Measurements from ENCODE around the gene FBXW11. TPM values are rescaled to one million over a fixed set of nuclear protein-coding genes. Genes with fewer than 3 reads are reported as not detected.

FBXW11 gene
- total and polyA plus RNA-seq, 2 of the 8 experiments (the other 6 are each of a cell fraction or from before 2014, with no cell fraction given) = 45.0 to 75.6 TPM

DNA sequence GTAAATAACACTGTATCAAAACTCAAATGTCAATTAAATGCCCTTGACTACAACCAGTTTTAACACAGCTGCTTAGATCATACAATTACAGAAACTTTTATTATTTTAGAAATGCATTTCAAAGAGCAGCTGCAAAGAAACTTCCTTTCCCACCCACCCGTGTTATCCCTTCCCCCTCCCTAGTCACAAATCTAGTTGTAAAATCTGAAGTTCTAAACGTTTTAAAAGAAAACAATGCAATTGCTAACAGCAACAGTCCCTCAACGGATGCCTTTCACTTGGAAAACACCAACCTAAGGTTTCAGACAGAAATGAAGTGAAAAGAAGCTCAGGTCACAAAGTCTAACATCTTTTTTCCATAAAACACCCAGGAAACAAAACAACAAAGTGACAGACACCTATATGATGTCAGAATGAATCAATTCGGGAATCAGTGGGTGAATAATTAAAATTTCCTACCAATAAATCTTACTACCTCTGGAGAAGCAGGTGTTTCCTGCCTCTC lies 100.3 kb downstream of the FBXW11 start (continued):
- TF ChIP-seq, protein P1, sequence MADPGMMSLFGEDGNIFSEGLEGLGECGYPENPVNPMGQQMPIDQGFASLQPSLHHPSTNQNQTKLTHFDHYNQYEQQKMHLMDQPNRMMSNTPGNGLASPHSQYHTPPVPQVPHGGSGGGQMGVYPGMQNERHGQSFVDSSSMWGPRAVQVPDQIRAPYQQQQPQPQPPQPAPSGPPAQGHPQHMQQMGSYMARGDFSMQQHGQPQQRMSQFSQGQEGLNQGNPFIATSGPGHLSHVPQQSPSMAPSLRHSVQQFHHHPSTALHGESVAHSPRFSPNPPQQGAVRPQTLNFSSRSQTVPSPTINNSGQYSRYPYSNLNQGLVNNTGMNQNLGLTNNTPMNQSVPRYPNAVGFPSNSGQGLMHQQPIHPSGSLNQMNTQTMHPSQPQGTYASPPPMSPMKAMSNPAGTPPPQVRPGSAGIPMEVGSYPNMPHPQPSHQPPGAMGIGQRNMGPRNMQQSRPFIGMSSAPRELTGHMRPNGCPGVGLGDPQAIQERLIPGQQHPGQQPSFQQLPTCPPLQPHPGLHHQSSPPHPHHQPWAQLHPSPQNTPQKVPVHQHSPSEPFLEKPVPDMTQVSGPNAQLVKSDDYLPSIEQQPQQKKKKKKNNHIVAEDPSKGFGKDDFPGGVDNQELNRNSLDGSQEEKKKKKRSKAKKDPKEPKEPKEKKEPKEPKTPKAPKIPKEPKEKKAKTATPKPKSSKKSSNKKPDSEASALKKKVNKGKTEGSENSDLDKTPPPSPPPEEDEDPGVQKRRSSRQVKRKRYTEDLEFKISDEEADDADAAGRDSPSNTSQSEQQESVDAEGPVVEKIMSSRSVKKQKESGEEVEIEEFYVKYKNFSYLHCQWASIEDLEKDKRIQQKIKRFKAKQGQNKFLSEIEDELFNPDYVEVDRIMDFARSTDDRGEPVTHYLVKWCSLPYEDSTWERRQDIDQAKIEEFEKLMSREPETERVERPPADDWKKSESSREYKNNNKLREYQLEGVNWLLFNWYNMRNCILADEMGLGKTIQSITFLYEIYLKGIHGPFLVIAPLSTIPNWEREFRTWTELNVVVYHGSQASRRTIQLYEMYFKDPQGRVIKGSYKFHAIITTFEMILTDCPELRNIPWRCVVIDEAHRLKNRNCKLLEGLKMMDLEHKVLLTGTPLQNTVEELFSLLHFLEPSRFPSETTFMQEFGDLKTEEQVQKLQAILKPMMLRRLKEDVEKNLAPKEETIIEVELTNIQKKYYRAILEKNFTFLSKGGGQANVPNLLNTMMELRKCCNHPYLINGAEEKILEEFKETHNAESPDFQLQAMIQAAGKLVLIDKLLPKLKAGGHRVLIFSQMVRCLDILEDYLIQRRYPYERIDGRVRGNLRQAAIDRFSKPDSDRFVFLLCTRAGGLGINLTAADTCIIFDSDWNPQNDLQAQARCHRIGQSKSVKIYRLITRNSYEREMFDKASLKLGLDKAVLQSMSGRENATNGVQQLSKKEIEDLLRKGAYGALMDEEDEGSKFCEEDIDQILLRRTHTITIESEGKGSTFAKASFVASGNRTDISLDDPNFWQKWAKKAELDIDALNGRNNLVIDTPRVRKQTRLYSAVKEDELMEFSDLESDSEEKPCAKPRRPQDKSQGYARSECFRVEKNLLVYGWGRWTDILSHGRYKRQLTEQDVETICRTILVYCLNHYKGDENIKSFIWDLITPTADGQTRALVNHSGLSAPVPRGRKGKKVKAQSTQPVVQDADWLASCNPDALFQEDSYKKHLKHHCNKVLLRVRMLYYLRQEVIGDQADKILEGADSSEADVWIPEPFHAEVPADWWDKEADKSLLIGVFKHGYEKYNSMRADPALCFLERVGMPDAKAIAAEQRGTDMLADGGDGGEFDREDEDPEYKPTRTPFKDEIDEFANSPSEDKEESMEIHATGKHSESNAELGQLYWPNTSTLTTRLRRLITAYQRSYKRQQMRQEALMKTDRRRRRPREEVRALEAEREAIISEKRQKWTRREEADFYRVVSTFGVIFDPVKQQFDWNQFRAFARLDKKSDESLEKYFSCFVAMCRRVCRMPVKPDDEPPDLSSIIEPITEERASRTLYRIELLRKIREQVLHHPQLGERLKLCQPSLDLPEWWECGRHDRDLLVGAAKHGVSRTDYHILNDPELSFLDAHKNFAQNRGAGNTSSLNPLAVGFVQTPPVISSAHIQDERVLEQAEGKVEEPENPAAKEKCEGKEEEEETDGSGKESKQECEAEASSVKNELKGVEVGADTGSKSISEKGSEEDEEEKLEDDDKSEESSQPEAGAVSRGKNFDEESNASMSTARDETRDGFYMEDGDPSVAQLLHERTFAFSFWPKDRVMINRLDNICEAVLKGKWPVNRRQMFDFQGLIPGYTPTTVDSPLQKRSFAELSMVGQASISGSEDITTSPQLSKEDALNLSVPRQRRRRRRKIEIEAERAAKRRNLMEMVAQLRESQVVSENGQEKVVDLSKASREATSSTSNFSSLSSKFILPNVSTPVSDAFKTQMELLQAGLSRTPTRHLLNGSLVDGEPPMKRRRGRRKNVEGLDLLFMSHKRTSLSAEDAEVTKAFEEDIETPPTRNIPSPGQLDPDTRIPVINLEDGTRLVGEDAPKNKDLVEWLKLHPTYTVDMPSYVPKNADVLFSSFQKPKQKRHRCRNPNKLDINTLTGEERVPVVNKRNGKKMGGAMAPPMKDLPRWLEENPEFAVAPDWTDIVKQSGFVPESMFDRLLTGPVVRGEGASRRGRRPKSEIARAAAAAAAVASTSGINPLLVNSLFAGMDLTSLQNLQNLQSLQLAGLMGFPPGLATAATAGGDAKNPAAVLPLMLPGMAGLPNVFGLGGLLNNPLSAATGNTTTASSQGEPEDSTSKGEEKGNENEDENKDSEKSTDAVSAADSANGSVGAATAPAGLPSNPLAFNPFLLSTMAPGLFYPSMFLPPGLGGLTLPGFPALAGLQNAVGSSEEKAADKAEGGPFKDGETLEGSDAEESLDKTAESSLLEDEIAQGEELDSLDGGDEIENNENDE (IDR thresholded peaks at IDR 0.05; ENCODE audit: insufficient replicate concordance, low read length) = no peak
- TF ChIP-seq, protein P2, sequence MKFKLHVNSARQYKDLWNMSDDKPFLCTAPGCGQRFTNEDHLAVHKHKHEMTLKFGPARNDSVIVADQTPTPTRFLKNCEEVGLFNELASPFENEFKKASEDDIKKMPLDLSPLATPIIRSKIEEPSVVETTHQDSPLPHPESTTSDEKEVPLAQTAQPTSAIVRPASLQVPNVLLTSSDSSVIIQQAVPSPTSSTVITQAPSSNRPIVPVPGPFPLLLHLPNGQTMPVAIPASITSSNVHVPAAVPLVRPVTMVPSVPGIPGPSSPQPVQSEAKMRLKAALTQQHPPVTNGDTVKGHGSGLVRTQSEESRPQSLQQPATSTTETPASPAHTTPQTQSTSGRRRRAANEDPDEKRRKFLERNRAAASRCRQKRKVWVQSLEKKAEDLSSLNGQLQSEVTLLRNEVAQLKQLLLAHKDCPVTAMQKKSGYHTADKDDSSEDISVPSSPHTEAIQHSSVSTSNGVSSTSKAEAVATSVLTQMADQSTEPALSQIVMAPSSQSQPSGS (IDR thresholded peaks at IDR 0.05; ENCODE audit: low read length) = no peak
- TF ChIP-seq CEBPB (IDR thresholded peaks at IDR 0.05; ENCODE audit: low read depth, low read length) (no peak), NRF1 (IDR thresholded peaks at IDR 0.05; ENCODE audit: low read depth, low read length) (no peak), SAP30 (IDR thresholded peaks at IDR 0.05; ENCODE audit: insufficient read depth, insufficient replicate concordance, low read length) (no peak), BACH1 (IDR thresholded peaks at IDR 0.05; ENCODE audit: low read length) (no peak), SIN3A (conservative IDR thresholded peaks at IDR 0.05 in 1 of 2, IDR thresholded peaks at IDR 0.05 in 1 of 2; ENCODE audit: low read depth in 1 of 2, low read length in 2 of 2) (no peak), CHD1 (IDR thresholded peaks at IDR 0.05; ENCODE audit: low read depth, low read length) (no peak)
- TF ChIP-seq, protein P3, sequence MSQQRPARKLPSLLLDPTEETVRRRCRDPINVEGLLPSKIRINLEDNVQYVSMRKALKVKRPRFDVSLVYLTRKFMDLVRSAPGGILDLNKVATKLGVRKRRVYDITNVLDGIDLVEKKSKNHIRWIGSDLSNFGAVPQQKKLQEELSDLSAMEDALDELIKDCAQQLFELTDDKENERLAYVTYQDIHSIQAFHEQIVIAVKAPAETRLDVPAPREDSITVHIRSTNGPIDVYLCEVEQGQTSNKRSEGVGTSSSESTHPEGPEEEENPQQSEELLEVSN (IDR thresholded peaks at IDR 0.05) = no peak

Data from H1 (cell line).